ENCODE measurements around the gene GGACT.
"Not testable (repeated sequence)": the region's sequence is repeated elsewhere in the genome, so short reads cannot be mapped to it uniquely, and the experiment has no call there.

Gene GGACT

DNA sequence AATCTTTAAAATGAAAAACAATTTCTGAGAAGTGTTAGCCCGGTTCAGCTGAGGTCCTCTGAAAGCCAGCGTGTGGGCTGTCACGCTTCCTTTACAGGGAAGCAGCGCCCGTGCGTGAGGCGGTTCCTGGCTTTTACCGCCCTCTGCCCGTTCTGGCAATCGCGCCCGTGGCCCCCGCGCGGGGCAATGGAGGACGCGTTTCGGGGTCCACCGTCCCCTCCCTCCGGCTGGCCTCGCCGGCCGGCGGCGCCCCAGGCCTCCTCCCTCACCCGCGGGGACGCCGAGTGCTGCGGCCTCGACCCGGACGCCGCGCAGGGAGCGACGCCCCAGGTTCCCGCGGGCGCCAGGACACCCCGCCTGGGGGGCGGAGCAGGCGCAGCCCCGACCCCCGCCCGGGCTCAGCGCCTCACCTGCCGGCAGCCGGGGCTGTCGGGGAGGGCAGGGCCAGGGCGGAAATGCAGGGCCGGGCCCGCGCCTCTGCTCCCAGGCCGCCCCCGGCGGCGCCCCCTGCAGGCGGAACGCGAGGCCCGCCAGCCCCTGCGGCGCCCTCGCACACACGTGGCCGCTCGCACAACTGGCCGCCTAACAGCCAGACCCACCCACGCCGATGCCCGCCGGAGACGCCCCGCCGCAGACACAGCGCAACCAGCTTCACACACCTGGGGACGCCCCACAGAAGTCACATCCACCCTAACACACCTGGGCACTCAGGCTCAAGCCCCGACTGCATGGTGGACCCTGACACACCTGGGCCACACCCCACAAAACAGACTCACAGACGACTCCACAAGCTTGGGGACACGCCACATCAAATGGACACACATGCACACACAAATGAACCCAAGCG lies at the start of gene GGACT:
Gene GGACT (minus strand): TSS at position 459 of the 847 bp plus-strand sequence. CDS start 56,198 bp downstream, outside the sequence.
- peak; percentile 78 for DNase-seq

DNA sequence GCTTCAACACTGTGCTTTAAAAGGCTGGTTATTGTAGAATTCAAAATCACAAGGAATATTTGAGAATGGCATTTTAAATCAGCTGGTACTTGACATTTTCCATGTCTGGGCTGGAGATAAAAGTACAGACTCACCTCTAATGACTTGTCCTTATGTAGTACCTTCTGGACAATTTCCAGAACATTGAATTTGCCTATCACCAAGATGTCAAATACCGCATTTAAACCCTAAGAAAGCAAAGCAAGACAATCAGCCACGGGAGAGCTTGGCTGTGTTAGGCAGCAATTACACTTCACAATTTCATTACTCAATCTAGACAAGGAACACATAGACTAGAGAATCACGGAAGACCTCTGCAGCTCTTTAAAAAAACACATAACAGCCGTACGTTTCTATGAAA lies 49.2 kb upstream of the GGACT start:
- no peak for DNase-seq

DNA sequence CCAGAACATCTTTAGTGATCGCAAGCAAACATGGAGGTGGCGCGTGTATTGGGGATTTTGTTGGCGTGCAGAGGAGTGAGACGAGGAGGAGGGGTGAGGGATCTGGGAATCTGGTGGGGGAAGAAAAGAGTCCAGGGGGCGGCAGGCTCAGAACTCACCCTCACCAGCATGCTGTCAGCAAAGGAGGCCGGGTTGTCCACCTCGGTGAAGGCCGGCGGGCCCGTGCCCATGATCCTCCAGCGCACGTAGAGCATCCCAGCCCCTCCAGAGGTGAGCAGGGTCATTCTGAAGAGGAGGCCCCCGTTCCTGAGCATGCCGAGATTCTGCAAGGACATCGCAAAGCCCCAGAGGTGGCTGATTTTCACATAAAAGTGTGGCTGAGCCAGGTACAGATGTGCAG lies 48.8 kb upstream of the GGACT start:
- DNase-seq: no peak

DNA sequence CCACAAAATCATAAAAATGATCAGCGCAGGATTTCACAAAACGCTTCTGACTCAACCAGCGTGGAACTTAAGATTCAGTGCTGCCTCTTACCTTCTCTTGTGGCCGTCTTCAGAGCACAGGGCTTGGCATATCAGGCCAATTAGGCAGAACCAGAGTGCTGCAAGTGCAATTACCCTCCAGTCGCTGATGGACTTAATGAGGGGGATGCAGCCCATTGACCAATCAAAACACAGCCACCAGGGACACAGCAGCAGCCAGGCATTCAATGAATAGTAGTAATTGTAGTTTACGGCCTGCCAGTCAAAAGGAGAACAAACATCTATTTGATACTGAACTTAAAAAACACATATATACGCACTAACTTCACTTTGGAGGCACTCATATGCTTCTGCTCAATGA lies 47.9 kb upstream of the GGACT start:
- no peak for DNase-seq

DNA sequence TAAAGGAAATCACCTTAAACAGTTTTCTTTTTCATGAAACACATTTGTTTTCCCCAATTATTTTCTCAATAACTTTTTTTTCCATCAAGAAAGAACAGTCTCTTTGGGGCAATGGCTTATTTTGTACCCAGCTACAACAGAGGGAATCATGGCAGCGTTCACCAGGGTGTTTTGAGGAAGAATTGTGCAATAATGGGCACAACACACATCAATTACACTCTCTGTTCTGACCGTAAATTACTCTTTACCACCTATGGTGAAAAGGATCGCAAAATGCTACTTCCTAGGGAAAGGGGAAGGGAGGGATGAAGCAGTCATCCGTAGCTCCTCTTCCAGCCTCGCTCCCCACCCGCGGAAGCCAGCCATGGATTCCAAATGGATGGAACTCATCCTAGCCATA lies 47.4 kb upstream of the GGACT start:
- DNase-seq: no peak

DNA sequence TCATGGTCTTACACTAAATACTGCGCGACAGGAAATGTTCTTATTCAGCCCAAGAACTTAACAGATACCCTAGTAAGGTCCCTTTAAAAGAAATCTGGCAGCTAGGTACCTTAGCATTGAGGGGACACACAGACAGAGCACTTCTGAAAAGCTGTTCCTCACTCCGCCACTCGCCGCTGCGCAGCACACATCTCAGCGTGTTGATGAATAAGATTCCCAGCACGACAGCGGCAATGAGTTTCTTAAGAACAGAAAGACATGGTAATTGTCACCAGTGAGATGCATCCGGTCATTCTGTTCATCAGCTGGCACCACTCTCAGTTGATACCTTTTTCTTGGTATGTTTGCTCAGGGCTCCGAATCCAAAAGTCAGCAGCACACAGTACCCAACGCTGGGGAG lies 46.1 kb upstream of the GGACT start:
- DNase-seq: no peak

DNA sequence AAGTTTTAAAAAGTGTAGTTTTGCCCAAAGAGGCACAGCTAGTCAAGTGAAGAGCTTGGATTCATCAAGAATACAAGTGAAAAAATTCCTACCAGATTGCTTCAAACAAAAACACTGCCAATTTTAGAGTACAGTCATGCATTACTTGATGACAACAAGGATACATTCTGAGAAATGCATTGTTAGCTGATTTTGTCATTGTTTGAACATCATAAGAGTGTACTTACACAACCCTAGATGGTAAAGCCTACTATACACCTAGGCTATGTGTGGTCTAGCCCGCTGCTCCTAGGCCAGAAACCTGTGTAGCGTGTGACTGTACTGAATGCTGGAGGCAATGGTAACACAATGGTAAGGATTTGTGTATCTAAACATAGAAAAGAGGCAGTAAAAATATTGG lies 44.9 kb upstream of the GGACT start:
- no peak for DNase-seq

DNA sequence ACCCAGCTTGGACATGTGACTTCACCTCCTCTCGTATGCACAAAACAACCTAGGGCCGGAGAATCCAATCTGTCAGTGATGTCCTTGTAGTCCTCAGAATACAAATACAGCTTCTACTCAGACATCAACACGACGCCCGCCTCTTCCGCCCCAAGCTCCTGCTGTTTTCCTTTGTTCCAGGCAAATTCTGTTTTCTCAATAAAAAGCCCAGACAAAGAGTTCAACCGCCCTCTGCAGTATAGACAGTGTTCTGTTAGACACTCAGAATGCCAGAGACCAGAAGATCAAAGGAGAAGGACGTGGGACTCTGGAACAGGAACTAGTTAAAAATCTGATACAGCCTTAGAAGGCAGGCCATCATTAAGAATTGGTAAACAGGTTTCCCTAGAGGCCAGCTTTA lies 42.0 kb upstream of the GGACT start:
- DNase-seq: no peak

DNA sequence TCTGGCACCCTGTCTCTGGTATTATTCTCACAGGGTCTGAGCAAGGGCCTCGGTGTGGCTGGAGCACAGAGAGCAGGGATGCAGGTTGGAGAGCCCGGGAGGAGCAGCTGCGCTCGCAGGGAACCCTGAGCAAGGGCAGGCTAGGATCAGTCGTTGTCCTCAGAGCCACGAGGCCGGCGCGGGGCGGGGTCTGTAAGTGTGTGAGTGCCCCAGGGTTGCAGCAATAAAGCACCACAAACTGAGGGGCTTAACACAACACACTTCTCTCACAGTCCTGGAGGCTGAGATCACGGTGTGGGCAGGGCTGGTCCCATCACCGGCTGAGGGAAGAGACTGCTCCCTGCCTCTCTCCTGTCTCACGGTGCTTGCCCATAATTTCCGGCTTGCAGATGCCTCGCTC lies 38.5 kb upstream of the GGACT start:
- no peak for DNase-seq

DNA sequence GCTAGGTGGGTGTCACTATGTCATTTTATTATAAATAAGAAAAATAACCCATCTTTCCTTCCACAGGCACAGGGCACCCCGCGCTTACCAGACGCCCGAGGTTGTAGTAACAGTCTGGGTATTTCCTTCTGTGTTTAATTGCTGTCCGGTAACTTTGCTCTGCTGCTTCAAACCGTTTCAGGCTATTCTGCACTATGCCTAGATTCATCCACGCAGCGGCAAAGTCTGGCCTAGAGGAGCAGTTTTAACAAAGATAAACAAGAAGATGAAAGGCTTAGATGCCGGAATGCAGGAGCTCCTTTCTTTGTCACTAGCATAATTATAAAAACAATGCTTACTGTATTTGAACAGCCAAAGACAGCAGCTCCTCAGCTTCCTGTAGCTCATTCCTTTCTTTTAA lies 36.9 kb upstream of the GGACT start:
- no peak for DNase-seq

DNA sequence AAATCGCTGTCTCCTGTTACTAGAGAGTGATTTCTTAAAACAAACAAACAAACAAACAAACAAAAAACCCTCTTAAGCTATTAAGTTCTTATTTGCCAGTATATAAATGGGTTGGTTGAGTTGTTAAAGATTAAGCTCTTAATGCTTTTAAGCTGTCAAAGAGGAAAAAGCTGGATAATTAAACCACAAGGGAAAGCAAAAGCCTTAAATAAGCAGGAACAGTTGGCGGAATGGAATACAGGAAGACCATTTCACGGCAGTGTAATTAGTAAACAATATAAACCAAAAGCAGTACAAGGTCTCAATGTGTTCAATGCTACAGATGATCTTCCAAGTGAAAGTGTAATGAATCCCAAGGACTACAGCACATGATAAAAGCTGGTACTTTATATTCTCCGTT lies 32.2 kb upstream of the GGACT start:
- no peak for DNase-seq

DNA sequence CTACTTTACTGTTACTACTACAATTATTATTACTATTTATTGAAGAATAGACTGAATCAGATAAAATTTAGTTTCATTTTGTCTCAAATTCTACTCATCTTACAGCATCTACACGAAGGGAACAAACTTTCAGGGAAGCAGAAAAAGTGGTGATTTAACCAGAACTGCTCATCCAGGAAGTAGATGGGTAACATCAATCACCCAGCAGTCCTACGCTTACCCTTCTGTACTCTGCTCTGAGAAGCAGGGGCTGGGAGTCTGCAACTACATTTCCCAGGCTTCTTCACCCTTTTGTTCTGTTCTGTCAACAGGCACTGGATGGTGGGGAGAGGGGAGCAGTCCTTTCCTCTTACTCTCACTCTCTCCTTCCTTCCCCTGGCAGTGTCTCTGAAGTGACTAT lies 31.4 kb upstream of the GGACT start:
- no peak for DNase-seq

DNA sequence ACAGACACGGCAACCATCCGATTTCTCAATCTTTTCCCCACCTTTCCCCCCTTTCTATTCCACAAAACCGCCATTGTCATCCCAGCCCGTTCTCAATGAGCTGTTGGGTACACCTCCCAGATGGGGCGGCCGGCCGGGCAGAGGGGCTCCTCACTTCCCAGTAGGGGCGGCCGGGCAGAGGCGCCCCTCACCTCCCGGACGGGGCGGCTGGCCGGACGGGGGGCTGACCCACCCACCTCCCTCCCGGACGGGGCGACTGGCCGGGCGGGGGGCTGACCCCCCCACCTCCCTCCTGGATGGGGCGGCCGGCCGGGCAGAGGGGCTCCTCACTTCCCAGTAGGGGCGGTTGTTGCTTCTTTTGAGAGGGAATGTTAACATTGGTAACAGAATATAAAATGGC lies 30.3 kb upstream of the GGACT start:
- not testable (repeated sequence) for DNase-seq

DNA sequence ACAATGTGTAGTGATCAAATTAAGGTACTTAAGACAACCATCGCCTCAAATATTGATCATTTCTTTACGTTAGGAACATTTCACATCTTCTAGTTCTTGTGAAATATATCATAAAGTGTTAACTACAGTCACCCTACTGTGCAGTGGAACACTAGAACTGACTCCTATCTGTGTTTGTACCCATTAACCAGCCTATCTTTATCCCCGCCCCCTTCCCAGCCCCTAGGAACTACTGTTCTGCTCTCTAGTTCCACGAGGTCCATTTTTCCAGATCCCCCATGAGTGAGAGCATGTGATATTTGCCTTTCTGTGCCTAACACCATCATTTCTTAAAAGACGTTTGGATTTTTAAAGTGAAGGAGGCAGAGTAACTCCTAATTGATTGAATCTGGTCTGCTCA lies 24.4 kb upstream of the GGACT start:
- DNase-seq: no peak

DNA sequence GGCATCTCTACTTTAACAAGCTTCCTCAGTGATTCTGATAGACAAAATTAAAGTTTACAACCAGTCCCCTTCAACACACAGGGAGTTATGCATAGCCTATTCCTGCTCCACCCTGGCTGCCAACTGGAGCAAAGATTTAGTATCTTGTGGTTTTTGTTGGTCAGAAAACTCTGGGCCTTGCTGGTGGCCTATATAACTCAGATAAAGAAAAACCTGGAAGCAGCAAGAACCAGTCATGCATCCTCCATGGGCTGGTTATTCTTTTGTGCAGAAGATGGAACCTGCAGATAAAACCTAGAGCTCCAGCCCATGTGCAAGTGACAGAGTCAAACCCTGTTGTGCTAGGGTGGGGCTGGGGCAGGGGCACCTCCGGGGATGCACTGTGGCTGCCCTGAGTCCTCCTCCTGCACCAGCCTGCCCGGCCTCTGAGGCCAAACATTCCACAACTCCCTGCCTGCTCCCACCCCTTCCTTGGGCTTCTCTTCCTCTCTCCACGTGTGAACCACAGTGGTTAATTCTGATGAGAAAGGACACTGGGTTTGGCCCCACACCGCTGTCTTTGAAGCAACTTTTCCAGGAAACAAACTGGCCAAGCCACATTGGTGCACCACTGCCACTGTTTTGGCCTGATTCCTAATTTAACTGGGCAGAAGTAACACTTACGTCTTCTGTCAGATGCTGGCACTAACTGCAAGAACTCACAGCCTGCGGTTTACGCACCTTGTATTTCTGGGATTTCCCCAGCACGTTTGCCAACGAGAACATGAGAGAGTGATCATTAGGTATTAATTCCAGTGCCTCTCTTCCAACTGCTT lies 23.3 kb upstream of the GGACT start:
- peak; percentile 41 for DNase-seq

DNA sequence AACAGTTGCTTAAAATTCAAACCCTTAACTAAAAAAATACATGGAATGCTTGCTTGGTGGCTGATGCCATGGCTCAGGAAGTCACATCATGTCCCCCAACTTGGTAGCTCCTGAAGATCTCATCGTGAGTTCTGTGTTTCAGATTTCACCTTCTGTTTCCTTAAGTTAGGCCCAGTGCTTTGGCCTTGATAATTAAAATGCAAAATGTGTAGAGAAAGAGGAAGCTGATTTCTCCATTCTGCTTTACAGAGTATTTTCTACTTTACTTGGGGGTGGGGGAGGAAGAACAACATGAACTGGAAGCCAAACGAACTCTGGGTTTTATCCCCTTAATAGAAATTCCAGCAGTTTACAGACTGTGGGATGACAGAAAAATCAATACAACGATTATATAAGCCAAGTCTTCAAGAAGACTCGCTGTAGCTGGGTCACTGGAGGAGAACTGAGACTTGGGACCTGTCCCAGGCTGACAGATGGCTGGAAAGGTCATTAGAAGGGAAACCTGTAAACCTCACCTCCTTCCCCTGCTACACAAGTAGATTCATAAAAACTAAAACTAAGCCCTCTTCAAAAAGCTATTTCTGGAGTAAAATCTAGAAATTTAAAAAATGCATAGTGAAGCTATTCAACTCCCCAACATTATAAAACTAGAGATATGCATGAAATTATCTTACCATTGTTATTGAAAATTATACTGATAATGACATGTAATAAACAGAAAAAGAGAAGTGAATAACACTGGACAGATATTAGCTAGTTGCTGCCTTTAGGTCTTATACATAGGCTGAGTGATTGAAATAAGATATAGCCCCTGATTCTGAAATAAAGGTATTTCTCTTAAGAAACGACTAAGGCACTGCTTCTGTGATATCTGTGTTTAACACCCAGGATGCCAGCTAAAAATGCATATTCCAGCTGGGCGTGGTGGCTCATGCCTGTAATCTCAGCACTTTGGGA lies 22.1 kb upstream of the GGACT start:
- DNase-seq: no peak

DNA sequence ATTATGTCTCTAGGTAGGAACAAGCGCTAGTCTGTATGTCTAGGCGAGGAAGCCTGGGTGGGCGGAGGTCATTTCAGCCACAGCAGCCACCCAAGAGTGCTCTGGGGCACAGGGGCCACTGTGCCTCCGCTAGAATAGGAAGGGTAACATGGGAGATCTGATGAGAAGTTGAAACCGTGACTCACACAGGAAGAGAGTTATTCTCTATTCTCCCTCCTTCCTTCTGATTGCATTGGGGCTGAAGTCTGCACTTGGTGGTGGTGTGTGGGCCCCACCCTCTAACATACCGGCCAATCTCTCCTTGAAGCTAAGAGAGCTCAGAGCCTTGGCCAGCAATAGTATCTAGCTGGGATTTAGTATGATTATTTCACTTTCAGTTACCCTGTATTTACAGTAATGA lies 20.3 kb upstream of the GGACT start:
- no peak for DNase-seq

DNA sequence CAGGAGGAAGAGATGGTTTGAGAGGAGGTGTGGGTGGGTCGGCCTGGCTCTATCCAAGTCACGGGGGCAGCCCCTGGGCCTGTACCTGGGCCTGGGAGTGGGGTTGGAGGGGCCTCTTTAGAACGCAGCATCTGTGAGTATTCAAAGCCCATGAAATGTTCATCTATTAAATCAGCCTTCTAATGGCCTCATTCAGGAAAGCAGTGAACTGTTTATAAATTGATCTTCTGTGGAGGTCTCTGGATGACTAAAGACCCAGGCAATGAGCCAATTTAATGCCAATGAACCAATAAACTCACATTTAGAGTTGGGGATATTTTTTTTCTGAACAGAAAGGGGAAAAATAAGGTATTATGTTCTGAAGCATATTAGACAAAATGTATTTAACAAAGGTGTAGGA lies 19.9 kb upstream of the GGACT start:
- DNase-seq: no peak

DNA sequence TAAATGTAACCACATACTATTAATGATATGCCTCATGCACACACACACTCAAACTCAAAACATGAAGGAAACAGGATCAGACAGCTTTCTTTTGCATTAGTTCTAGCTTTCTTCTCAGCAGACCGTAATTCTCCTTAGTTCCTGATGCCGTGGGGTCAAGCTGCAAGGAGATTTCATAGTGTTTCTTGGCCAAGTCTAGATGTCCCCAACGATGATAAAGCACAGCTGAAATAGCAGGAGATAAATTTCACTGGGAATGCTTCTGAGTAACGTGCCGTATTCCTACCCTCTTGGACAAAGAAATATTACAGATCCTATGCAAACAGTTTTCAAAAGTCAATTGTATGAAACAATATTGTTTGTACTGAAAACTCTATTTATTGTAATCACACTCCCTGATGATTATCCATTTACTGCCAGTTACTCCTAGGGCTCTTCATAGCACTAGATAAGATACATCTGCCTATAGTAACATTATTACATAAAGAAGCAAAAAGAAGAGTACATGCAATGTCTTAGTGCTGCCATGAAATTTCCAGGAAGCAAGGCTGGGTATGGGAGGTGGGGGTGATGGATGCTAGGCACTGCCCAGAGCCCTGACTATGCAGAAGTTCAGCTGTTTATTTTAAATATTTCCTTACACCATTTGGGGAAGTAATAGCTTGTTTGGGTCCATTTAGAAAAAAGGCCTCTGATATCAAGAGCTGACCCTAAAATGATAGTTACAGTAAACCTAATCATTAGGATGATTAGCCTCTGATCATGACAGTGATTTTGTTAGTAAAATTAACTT lies 16.5 kb upstream of the GGACT start:
- DNase-seq: no peak

DNA sequence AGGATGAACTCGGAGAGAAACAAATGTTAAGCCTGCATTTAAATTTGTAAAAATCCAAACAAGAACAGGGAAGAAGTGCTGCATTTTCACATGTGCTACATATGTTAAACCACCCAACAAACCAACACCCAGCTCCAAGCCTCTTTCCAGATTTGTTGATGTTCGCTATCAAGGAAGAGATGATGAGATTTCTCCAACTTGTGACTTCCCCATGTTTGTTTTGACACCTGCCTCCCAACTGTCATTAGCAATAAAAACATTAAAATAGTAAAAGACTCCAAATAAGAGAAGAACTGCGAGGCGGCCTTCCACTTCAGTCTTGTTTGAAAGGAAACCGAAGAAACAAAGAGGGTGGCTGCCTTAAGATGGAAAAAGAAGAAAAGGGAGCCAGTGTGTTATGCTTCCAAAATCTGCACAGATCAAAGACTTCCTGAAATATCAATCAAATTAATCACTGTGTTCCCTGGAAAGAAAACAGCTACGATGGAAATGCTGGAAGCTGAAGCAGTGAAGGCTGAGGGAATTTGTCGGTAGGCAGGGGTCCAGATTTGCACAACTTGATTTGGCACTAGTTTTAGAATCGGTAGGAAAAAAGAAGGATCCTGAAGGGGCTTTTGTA lies 14.0 kb upstream of the GGACT start:
- peak; percentile 24 for DNase-seq

DNA sequence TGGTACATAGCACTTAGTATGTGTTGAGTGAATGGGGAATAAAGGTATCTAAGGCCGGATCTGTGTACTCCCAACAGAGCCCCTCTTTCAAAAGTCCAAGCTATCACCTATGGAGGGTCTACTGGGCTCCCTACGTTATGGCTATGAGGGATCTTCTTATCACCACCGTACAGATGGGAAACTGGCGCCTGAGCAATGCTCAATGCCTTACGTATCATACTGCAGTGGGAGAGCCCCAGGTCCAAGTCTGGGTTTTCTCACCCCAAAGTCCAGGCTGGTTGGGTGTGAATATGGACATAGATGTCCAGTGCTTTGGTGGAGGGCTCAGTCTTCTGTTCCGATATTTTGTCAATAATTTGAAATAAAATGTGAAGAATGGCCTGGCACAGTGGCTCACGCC lies 13.1 kb upstream of the GGACT start:
- no peak for DNase-seq

DNA sequence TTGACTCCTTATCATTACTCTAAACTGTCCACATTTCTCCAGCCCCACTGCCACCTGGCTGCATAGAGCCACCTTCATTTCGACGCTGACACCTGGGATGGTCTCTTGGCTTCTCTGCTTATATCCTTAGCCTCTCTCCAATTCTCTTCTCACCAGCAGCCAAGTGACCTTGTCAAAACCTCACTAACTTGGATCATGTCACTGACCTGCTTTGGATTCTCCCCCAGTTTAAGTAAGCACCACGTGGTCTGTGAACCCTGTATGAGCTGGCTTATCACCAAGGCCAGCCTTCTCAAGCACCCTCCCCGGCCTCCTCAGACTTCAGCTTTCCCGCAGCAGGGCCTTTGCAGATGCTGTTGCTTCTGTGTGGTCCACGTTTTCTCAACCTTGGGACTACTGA lies 12.3 kb upstream of the GGACT start:
- no peak for DNase-seq
